WTC11 (cell line): Measurements from ENCODE around the gene NMUR2. TPM values are rescaled to one million over a fixed set of nuclear protein-coding genes. Genes with fewer than 3 reads are reported as not detected.

Experiments
- ATAC-seq: fragments of 200-7000 bp; cut with Tn5 transposase; 2 replicates; pipeline ENCODE4 v1.10.0; 2021; ENCODE audit warnings: mild to moderate bottlenecking, moderate library complexity
- CTCF ChIA-PET: fragments of 300-600 bp; sonication (Branson Sonifier 250); formaldehyde crosslinking; loops from one replicate; lab custom pipeline; 2021; ENCODE audit warnings: antibody characterized with exemption; lab: Charles Lee
- POLR2A ChIA-PET: fragments of 350-600 bp; sonication (Branson Sonifier 250); formaldehyde crosslinking; loops from one replicate; lab custom pipeline; 2021; ENCODE audit warnings: antibody characterized with exemption; lab: Charles Lee
- DNase-seq: peaks from one replicate; pipeline ENCODE4 v3.0.0; 2021; ENCODE audit warnings: low spot score
- H3K27ac Mint-ChIP-seq: 2 replicates; pipeline ENCODE4 v1.8.0; 2021; ENCODE audit warnings: mixed read lengths
- H3K27me3 Mint-ChIP-seq: 2 replicates; pipeline ENCODE4 v1.8.0; 2021; ENCODE audit warnings: low read depth, mild to moderate bottlenecking, moderate library complexity, mixed read lengths
- H3K36me3 Mint-ChIP-seq: 2 replicates; pipeline ENCODE4 v1.8.0; 2021; ENCODE audit warnings: mixed read lengths
- H3K4me1 Mint-ChIP-seq: 2 replicates; pipeline ENCODE4 v1.8.0; 2022; ENCODE audit warnings: mixed read lengths
- H3K4me3 Mint-ChIP-seq: 2 replicates; pipeline ENCODE4 v1.8.0; 2021; ENCODE audit warnings: mild to moderate bottlenecking, moderate library complexity, mixed read lengths
- H3K9me3 Mint-ChIP-seq: 2 replicates; pipeline ENCODE4 v1.8.0; 2021; ENCODE audit warnings: mixed read lengths
- CREB1 ChIP-seq: sonication (generic); formaldehyde crosslinking; IDR thresholded peaks from 2 replicates; pipeline ENCODE4 v1.8.0; 2023; ENCODE audit warnings: mild to moderate bottlenecking, missing genetic modification reagents
- E2F1 ChIP-seq: sonication (generic); formaldehyde crosslinking; IDR thresholded peaks from 2 replicates; pipeline ENCODE4 v1.8.0; 2022; ENCODE audit warnings: mild to moderate bottlenecking, missing genetic modification reagents
- FOXK1 ChIP-seq: sonication (generic); formaldehyde crosslinking; IDR thresholded peaks from 2 replicates; pipeline ENCODE4 v1.8.0; 2022; ENCODE audit warnings: mild to moderate bottlenecking, moderate library complexity, missing genetic modification reagents
- FOXP4 ChIP-seq: sonication (generic); formaldehyde crosslinking; IDR thresholded peaks from 2 replicates; pipeline ENCODE4 v1.8.0; 2022; ENCODE audit warnings: mild to moderate bottlenecking, missing genetic modification reagents
- GABPB1 ChIP-seq: sonication (generic); formaldehyde crosslinking; IDR thresholded peaks from 2 replicates; pipeline ENCODE4 v1.8.1; 2023; ENCODE audit warnings: mild to moderate bottlenecking, missing genetic modification reagents
- IRF1 ChIP-seq: sonication (generic); formaldehyde crosslinking; IDR thresholded peaks from 2 replicates; pipeline ENCODE4 v1.8.0; 2023; ENCODE audit warnings: missing genetic modification reagents
- IRF2 ChIP-seq: sonication (generic); formaldehyde crosslinking; IDR thresholded peaks from 2 replicates; pipeline ENCODE4 v1.8.0; 2022; ENCODE audit warnings: low read depth, missing genetic modification reagents, borderline replicate concordance
- NR1H2 ChIP-seq: sonication (generic); formaldehyde crosslinking; IDR thresholded peaks from 2 replicates; pipeline ENCODE4 v1.9.0; 2021; ENCODE audit warnings: mild to moderate bottlenecking, moderate library complexity, missing genetic modification reagents
- OVOL2 ChIP-seq: fragments of 250-450 bp; sonication (Bioruptor Pico); IDR thresholded peaks from 2 replicates; pipeline ENCODE4 v1.9.0; 2021; ENCODE audit warnings: mild to moderate bottlenecking, borderline replicate concordance
- TCF7 ChIP-seq: sonication (generic); formaldehyde crosslinking; IDR thresholded peaks from 2 replicates; pipeline ENCODE4 v1.8.0; 2022; ENCODE audit warnings: mild to moderate bottlenecking, low read depth, missing genetic modification reagents, moderate library complexity
- TP53 ChIP-seq: sonication (generic); formaldehyde crosslinking; IDR thresholded peaks from 2 replicates; pipeline ENCODE4 v1.8.1; 2023; ENCODE audit warnings: mild to moderate bottlenecking, missing genetic modification reagents
- ZNF121 ChIP-seq: sonication (generic); formaldehyde crosslinking; IDR thresholded peaks from 2 replicates; pipeline ENCODE4 v1.8.0; 2023; ENCODE audit warnings: missing genetic modification reagents
- ZNF416 ChIP-seq: fragments of 250-450 bp; sonication (Bioruptor Pico); IDR thresholded peaks from 2 replicates; pipeline ENCODE4 v1.9.0; 2021; ENCODE audit warnings: mild to moderate bottlenecking, inconsistent platforms
- ZNF423 ChIP-seq: fragments of 250-450 bp; sonication (Bioruptor Pico); IDR thresholded peaks from 2 replicates; pipeline ENCODE4 v2.1.2; 2022; ENCODE audit warnings: mild to moderate bottlenecking, moderate library complexity
- ZNF532 ChIP-seq: fragments of 250-450 bp; sonication (Bioruptor Pico); IDR thresholded peaks from 2 replicates; pipeline ENCODE4 v1.9.0; 2021; ENCODE audit warnings: mild to moderate bottlenecking, borderline replicate concordance
- total RNA-seq: library from RNA; stranded (reverse); gene quantifications from 3 replicates; pipeline ENCODE4 v1.2.3, GENCODE V29; 2021
- TF ChIP-seq, protein P1 (sequence below): sonication (generic); formaldehyde crosslinking; IDR thresholded peaks from 2 replicates; pipeline ENCODE4 v1.8.0; 2022; ENCODE audit warnings: mild to moderate bottlenecking, missing genetic modification reagents
- TF ChIP-seq, protein P2 (sequence below): fragments of 250-450 bp; sonication (Bioruptor Pico); IDR thresholded peaks from 2 replicates; pipeline ENCODE4 v1.9.0; 2021; ENCODE audit warnings: moderate library complexity, mild to moderate bottlenecking, inconsistent platforms, borderline replicate concordance
- TF ChIP-seq, protein P3 (sequence below): sonication (generic); formaldehyde crosslinking; IDR thresholded peaks from 2 replicates; pipeline ENCODE4 v1.8.0; 2022; ENCODE audit warnings: missing genetic modification reagents

NMUR2 gene
- total RNA-seq, 1 experiment from 2014 or later = not detected

DNA sequence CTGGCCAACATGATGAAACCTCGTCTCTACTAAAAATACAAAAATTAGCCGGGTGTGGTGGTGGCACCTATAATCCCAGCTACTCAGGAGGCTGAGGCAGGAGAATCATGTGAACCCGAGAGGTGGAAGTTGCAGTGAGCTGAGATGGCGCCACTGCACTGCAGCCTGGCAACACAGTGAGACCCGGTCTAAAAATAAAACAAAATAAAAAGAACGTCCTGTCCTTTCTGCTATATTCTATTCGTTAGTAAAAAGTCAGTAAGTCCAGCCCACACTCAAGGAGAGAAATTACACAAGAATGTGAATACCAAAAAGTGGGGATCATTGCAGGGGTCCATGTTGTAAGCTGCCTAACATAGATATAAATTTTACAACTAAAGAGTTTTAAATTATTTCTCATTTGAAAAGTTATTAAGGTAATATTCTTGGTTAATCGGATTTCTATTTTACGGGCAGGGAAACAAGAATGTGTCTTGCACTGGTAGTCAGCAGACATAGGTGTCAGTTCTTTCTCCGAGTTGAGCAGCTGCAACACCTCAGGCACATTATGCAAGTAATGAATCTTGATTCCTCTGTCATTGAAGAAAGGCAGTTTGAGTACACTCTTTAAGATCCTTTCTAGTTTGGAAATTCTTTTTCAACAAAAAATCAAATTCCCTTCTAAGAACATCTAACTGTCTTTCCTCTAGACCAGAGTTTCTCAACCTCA is 24.5 kb downstream of the NMUR2 start:
- Mint-ChIP-seq H3K27ac (no peak overlapping the region), H3K36me3 (no peaks in the 10 kb centered on the region), H3K4me1 (peaks cover 5% of the 10 kb centered on the region; the same call in 1 of the 2 replicates), H3K4me3 (no peak overlapping the region), H3K27me3 (no peaks in the 10 kb centered on the region), H3K9me3 (peaks cover 11% of the 10 kb centered on the region)
- ATAC-seq = no peak
- POLR2A ChIA-PET = no interaction called here
- CTCF ChIA-PET = no interaction called here
- DNase-seq = no peak
- TF ChIP-seq TP53 (CRISPR knock-in tag) (no peak), NR1H2 (CRISPR knock-in tag) (no peak), FOXP4 (no peak), OVOL2 (CRISPR knock-in tag) (no peak), ZNF416 (no peak), IRF2 (CRISPR knock-in tag) (no peak), ZNF121 (CRISPR knock-in tag) (no peak), CREB1 (CRISPR knock-in tag) (no peak)
- TF ChIP-seq, protein P1, sequence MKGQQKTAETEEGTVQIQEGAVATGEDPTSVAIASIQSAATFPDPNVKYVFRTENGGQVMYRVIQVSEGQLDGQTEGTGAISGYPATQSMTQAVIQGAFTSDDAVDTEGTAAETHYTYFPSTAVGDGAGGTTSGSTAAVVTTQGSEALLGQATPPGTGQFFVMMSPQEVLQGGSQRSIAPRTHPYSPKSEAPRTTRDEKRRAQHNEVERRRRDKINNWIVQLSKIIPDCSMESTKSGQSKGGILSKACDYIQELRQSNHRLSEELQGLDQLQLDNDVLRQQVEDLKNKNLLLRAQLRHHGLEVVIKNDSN = no peak
- TF ChIP-seq, protein P2, sequence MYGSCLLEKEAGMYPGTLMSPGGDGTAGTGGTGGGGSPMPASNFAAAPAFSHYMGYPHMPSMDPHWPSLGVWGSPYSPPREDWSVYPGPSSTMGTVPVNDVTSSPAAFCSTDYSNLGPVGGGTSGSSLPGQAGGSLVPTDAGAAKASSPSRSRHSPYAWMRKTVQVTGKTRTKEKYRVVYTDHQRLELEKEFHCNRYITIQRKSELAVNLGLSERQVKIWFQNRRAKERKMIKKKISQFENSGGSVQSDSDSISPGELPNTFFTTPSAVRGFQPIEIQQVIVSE = no peak

DNA sequence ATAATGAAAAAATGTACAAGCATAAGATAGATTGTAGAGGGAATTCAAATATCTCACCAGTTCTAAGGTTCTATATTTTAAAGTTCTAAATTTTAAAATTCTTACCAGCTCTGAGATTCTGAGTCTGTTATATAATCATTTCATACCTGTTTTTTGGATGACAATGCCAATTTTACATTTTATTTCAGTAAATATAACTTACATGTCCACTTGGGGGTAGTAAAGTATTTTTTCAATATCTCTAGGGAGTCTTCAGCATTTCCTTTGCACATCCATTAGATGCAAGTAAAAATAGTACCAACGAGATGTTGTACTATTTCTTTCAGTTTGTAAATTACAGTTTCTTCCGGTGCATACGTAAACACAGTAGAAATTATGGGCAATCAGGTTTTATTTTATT is 25.7 kb downstream of the NMUR2 start:
- Mint-ChIP-seq H3K4me3 (no peak overlapping the region), H3K9me3 (peaks cover 11% of the 10 kb centered on the region)
- POLR2A ChIA-PET = no interaction called here

DNA sequence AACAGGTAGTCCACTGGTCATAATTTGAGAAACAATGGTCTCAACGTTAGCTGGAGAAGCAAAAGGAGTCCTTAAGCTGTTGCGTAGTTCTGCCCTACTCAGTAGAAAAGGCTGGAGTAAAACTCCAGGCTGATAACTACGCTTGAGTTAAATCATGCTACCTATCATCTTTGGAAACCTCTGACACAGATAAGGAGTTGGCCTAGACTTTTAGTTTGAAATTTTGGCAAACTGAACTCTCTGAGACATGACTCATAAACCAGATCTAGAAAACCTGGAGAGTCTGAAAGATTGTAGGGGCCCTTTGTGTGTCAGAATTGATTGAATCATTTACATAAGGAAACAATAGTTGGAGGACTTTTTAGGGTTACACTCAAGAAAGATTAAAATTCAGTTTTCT is 26.3 kb downstream of the NMUR2 start:
- ChIA-PET POLR2A (no interaction called here), CTCF (no interaction called here)
- DNase-seq = no peak
- no peaks in the 10 kb centered on the region for H3K27me3 Mint-ChIP-seq
- ATAC-seq = no peak
- peaks cover 5% of the 10 kb centered on the region; the same call in 1 of the 2 replicates for H3K4me1 Mint-ChIP-seq
- H3K4me3 Mint-ChIP-seq = no peak overlapping the region
- no peak overlapping the region for H3K27ac Mint-ChIP-seq
- H3K9me3 Mint-ChIP-seq = peaks cover 11% of the 10 kb centered on the region
- H3K36me3 Mint-ChIP-seq = no peaks in the 10 kb centered on the region
- TF ChIP-seq ZNF532 = no peak
- TF ChIP-seq ZNF423 = no peak
- TF ChIP-seq FOXK1 (CRISPR knock-in tag) = no peak
- TF ChIP-seq E2F1 (CRISPR knock-in tag) = no peak
- TF ChIP-seq, protein P3, sequence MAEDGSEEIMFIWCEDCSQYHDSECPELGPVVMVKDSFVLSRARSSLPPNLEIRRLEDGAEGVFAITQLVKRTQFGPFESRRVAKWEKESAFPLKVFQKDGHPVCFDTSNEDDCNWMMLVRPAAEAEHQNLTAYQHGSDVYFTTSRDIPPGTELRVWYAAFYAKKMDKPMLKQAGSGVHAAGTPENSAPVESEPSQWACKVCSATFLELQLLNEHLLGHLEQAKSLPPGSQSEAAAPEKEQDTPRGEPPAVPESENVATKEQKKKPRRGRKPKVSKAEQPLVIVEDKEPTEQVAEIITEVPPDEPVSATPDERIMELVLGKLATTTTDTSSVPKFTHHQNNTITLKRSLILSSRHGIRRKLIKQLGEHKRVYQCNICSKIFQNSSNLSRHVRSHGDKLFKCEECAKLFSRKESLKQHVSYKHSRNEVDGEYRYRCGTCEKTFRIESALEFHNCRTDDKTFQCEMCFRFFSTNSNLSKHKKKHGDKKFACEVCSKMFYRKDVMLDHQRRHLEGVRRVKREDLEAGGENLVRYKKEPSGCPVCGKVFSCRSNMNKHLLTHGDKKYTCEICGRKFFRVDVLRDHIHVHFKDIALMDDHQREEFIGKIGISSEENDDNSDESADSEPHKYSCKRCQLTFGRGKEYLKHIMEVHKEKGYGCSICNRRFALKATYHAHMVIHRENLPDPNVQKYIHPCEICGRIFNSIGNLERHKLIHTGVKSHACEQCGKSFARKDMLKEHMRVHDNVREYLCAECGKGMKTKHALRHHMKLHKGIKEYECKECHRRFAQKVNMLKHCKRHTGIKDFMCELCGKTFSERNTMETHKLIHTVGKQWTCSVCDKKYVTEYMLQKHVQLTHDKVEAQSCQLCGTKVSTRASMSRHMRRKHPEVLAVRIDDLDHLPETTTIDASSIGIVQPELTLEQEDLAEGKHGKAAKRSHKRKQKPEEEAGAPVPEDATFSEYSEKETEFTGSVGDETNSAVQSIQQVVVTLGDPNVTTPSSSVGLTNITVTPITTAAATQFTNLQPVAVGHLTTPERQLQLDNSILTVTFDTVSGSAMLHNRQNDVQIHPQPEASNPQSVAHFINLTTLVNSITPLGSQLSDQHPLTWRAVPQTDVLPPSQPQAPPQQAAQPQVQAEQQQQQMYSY (CRISPR knock-in tag) = no peak
- no peak for TF ChIP-seq GABPB1 (CRISPR knock-in tag)
- no peak for TF ChIP-seq TCF7 (CRISPR knock-in tag)

More for the DNA sequence above, 25.7 kb downstream of the NMUR2 start:
- H3K27me3 Mint-ChIP-seq = no peaks in the 10 kb centered on the region
- no peak for DNase-seq
- no peak overlapping the region for H3K27ac Mint-ChIP-seq
- peaks cover 5% of the 10 kb centered on the region; the same call in 1 of the 2 replicates for H3K4me1 Mint-ChIP-seq
- no peak for ATAC-seq
- CTCF ChIA-PET = no interaction called here
- no peaks in the 10 kb centered on the region for H3K36me3 Mint-ChIP-seq
- no peak for TF ChIP-seq IRF1 (CRISPR knock-in tag)
